CD14-positive monocyte (primary cell): ENCODE results near the gene NOTO. TPM values are rescaled to one million over a fixed set of nuclear protein-coding genes. Genes with fewer than 3 reads are reported as not detected.
A peak's percentile ranks its signal among the peaks of the same experiment; 100 is the strongest.

ENCODE experiments used
- DNase-seq, 3 donors: peaks; one replicate each; pipeline ENCODE4 v3.0.0-alpha.2; 2011 to 2022
- H2AFZ ChIP-seq: 2 replicates; pipeline ENCODE4 v1.6.0; 2012; ENCODE audit warnings: mild to moderate bottlenecking, low read depth, low read length, inconsistent platforms; ENCODE audit not compliant: insufficient read depth, poor library complexity, severe bottlenecking
- H3K27ac ChIP-seq, 2 donors: 1 replicate in 1 of 2; 2 replicates in 1 of 2; pipeline ENCODE4 v1.5.1; 2012 to 2013; ENCODE audit warnings: low read length in 2 of 2, control low read depth in 1 of 2, inconsistent platforms in 1 of 2, low read depth in 1 of 2, mild to moderate bottlenecking in 1 of 2
- H3K27me3 ChIP-seq, 2 donors: one replicate each; pipeline versions ENCODE4 v1.6.0 to v1.6.1; 2011 to 2013; ENCODE audit warnings: low read length in 2 of 2; ENCODE audit not compliant: control insufficient read depth in 2 of 2, insufficient read depth in 2 of 2
- H3K36me3 ChIP-seq, 2 donors: replicated peaks in 1 of 2; 1 replicate in 1 of 2; 2 replicates in 1 of 2; pipeline versions ENCODE4 v1.5.1 to v1.6.1; 2012 to 2013; ENCODE audit warnings: low read length in 2 of 2, control low read depth in 1 of 2, inconsistent platforms in 1 of 2, mild to moderate bottlenecking in 1 of 2; ENCODE audit not compliant: insufficient read depth in 2 of 2, control insufficient read depth in 1 of 2
- H3K4me1 ChIP-seq, 2 donors: 1 replicate in 1 of 2; 2 replicates in 1 of 2; pipeline versions ENCODE4 v1.5.1 to v1.6.1; 2012 to 2013; ENCODE audit warnings: low read length in 2 of 2, control low read depth in 1 of 2, inconsistent platforms in 1 of 2, mild to moderate bottlenecking in 1 of 2, moderate library complexity in 1 of 2; ENCODE audit not compliant: insufficient read depth in 2 of 2, control insufficient read depth in 1 of 2
- H3K4me2 ChIP-seq: replicated peaks from 2 replicates; pipeline ENCODE3; 2012; ENCODE audit warnings: low read length, moderate library complexity, mild to moderate bottlenecking; ENCODE audit not compliant: poor library complexity, severe bottlenecking; ENCODE audit errors: extremely low read depth
- H3K4me3 ChIP-seq, 3 experiments: fragments of 200-600 bp in 1 of 3; sonication (generic) in 1 of 3; replicated peaks in 1 of 3; 1 replicate in 2 of 3; 2 replicates in 1 of 3; pipeline ENCODE4 v1.5.1; 2011 to 2013; ENCODE audit warnings: low read length in 3 of 3, mild to moderate bottlenecking in 3 of 3, control low read depth in 2 of 3, low read depth in 2 of 3, inconsistent platforms in 1 of 3, moderate library complexity in 1 of 3
- H3K79me2 ChIP-seq: 2 replicates; pipeline ENCODE4 v1.6.0; 2012; ENCODE audit warnings: mild to moderate bottlenecking, control low read depth, inconsistent platforms, low read length, moderate library complexity; ENCODE audit not compliant: insufficient read depth
- H3K9ac ChIP-seq: 2 replicates; pipeline ENCODE4 v1.6.0; 2017; ENCODE audit warnings: low read length, mild to moderate bottlenecking; ENCODE audit not compliant: insufficient read depth, poor library complexity, severe bottlenecking
- H3K9me3 ChIP-seq, 2 donors: replicated peaks in 1 of 2; 1 replicate in 1 of 2; 2 replicates in 1 of 2; pipeline versions ENCODE4 v1.5.1 to v1.6.1; 2012 to 2013; ENCODE audit warnings: low read length in 2 of 2, control low read depth in 1 of 2; ENCODE audit not compliant: control insufficient read depth in 1 of 2, insufficient read depth in 1 of 2
- H4K20me1 ChIP-seq: 2 replicates; pipeline ENCODE4 v1.6.0; 2012; ENCODE audit warnings: mild to moderate bottlenecking, low read length, control low read depth, moderate library complexity; ENCODE audit not compliant: insufficient read depth
- H3K27ac Mint-ChIP-seq, 7 donors: one replicate each; pipeline ENCODE4 v1.8.0; 2020; ENCODE audit warnings: mild to moderate bottlenecking in 7 of 7, mixed read lengths in 7 of 7, moderate library complexity in 6 of 7, inconsistent platforms in 2 of 7
- H3K27me3 Mint-ChIP-seq, 3 donors: one replicate each; pipeline ENCODE4 v1.8.0; 2021 to 2022; ENCODE audit warnings: low read depth in 3 of 3, mild to moderate bottlenecking in 3 of 3, mixed read lengths in 3 of 3, moderate library complexity in 3 of 3, inconsistent platforms in 1 of 3
- H3K36me3 Mint-ChIP-seq, 2 donors: one replicate each; pipeline ENCODE4 v1.8.0; 2020; ENCODE audit warnings: mixed read lengths in 2 of 2, inconsistent platforms in 1 of 2, mild to moderate bottlenecking in 1 of 2
- H3K4me1 Mint-ChIP-seq: one replicate; pipeline ENCODE4 v1.8.0; 2020; ENCODE audit warnings: mild to moderate bottlenecking, mixed read lengths
- H3K4me3 Mint-ChIP-seq, 2 donors: one replicate each; pipeline ENCODE4 v1.8.0; 2020; ENCODE audit warnings: mild to moderate bottlenecking in 2 of 2, mixed read lengths in 2 of 2, moderate library complexity in 1 of 2
- H3K9me3 Mint-ChIP-seq, 7 donors: one replicate each; pipeline ENCODE4 v1.8.0; 2020 to 2022; ENCODE audit warnings: mixed read lengths in 7 of 7, mild to moderate bottlenecking in 6 of 7, moderate library complexity in 6 of 7, inconsistent platforms in 2 of 7
- WGBS: methylation state at CpG from one replicate; pipeline ENCODE4 v1.1.5; 2013; ENCODE audit warnings: missing lambda C conversion rate; ENCODE audit not compliant: insufficient coverage; 5-methylcytosine and 5-hydroxymethylcytosine counted together
- intact Hi-C, 2 donors: fragments of 100-400 bp; cut with micrococcal nuclease; formaldehyde crosslinking; loops; one replicate each; pipeline versions ENCODE4 v1.15.0 to v1.15.1; 2023
- polyA plus RNA-seq, 3 donors: library from polyadenylated mRNA; depleted of rRNA in 1 of 3; unstranded in 2 of 3; stranded (reverse) in 1 of 3; fragments of 300-500 nt in 2 of 3; fragments of >200 nt in 1 of 3; fragmentation: Illumina TruSeq in 2 of 3; gene quantifications; 1 replicate in 2 of 3; 2 replicates in 1 of 3; pipeline ENCODE4 v1.2.3, GENCODE V29; 2012 to 2021
- TF ChIP-seq, protein P1 (sequence below): fragments of 200-600 bp; IDR thresholded peaks from one replicate; pipeline ENCODE4 v1.8.0; 2022; ENCODE audit warnings: antibody characterized with exemption, mild to moderate bottlenecking

NOTO gene
- polyA plus RNA-seq, 3 donors, result not detected

DNA sequence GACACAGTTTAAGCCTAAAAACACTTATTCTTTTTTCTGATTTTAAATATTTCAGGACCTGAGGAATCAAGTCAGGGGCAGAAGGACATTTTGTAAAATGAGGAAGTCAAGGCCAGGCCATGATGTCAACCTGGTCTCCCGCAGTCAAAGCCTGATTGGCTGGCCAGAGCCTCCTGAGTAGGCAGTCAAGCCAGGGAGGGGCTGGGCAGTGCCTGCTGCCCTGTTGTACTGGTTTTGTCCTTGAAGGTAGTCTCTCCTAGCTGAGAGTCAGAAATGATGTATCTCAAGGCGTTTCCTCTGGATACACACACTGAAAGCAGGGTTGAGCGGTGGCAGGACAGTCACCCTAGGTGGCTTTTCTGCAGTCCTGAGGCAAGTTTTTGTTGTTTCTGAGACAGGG lies 51.5 kb downstream of the NOTO start:
- Histone ChIP-seq H3K27me3 (no peaks in the 10 kb centered on the region), H3K4me1 (peaks cover 0 to 8% of the 10 kb centered on the region in 2 donors), H3K9ac (no peak overlapping the region), H3K4me3 (no peak overlapping the region), H3K27ac (peak overlapping the region in 1 of 2 donors; percentile 52), H3K9me3 (no peaks in the 10 kb centered on the region), H3K4me2 (no peak overlapping the region), H4K20me1 (no peaks in the 10 kb centered on the region), H3K79me2 (no peaks in the 10 kb centered on the region), H2AFZ (no peak overlapping the region), H3K36me3 (peaks cover 57 to 83% of the 10 kb centered on the region in 2 donors)
- TF ChIP-seq, protein P1, sequence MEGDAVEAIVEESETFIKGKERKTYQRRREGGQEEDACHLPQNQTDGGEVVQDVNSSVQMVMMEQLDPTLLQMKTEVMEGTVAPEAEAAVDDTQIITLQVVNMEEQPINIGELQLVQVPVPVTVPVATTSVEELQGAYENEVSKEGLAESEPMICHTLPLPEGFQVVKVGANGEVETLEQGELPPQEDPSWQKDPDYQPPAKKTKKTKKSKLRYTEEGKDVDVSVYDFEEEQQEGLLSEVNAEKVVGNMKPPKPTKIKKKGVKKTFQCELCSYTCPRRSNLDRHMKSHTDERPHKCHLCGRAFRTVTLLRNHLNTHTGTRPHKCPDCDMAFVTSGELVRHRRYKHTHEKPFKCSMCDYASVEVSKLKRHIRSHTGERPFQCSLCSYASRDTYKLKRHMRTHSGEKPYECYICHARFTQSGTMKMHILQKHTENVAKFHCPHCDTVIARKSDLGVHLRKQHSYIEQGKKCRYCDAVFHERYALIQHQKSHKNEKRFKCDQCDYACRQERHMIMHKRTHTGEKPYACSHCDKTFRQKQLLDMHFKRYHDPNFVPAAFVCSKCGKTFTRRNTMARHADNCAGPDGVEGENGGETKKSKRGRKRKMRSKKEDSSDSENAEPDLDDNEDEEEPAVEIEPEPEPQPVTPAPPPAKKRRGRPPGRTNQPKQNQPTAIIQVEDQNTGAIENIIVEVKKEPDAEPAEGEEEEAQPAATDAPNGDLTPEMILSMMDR, result no peak
- Mint-ChIP-seq H3K4me3 (no peak overlapping the region), H3K9me3 (no peaks in the 10 kb centered on the region), H3K27ac (peak overlapping the region in 3 of 7 donors; percentile 31 to 79 (median 78)), H3K4me1 (peaks cover 11% of the 10 kb centered on the region), H3K27me3 (peaks cover 0 to 1% (median 0%) of the 10 kb centered on the region in 3 donors), H3K36me3 (peaks cover 52 to 64% of the 10 kb centered on the region in 2 donors)
- 81% methylated on average over 2 of the region's 3 CpGs for WGBS
- DNase-seq, result peak; percentile 31 to 55 (median 32)
- intact Hi-C loops, result no loop called here

DNA sequence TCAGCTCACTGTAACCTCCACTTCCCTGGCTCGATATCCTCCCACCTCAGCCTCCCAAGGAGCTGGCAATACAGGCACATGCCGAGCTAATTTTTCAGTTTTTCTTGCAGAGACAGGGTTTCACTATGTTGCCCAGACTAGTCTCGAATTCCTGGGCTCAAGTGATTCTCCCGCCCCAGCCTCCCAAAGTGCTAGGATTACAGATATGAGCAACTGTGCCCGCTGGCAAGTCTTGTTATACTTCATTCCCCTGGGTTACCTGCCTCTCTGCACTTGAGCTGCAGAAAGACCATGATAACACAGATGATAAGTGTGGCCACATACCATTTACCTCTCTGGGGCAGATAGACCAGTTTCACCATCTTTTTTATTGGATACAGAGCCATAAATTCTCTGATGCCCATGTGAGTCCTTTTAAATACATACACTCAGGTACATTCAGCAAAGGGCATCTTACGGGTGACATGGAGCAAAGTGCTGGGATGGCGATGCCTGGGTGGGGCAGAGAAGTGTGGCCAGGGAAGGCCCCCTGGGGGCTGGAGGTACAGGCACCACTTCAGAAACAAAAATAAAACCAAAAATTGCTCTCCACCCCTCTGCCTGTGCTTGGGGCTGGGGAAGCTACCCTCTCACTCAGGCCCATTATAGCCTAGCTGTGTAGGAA lies 52.1 kb downstream of the NOTO start:
- Mint-ChIP-seq H3K27me3 (peaks cover under 1 to 1% (median 1%) of the 10 kb centered on the region in 3 donors), H3K27ac (peak overlapping the region in 4 of 7 donors; percentile 31 to 61 (median 44)), H3K4me3 (no peak overlapping the region), H3K9me3 (no peaks in the 10 kb centered on the region), H3K4me1 (peaks cover 11% of the 10 kb centered on the region), H3K36me3 (peaks cover 52 to 64% of the 10 kb centered on the region in 2 donors)
- Histone ChIP-seq H3K9ac (no peak overlapping the region), H3K9me3 (no peaks in the 10 kb centered on the region), H3K27me3 (no peaks in the 10 kb centered on the region), H3K36me3 (peaks cover 55 to 83% of the 10 kb centered on the region in 2 donors), H3K4me2 (no peak overlapping the region), H2AFZ (no peak overlapping the region), H3K79me2 (no peaks in the 10 kb centered on the region), H3K27ac (peak overlapping the region in 1 of 2 donors; percentile 52), H3K4me3 (no peak overlapping the region), H3K4me1 (peaks cover 0 to 8% of the 10 kb centered on the region in 2 donors), H4K20me1 (no peaks in the 10 kb centered on the region)
- WGBS, result 91% methylated on average over 5 of the region's 7 CpGs
- no peak for DNase-seq
- intact Hi-C loops, result no loop called here
- TF ChIP-seq, protein P1, result no peak
